ENCODE data around the gene ATP11B. TPM values are rescaled to one million over a fixed set of nuclear protein-coding genes. Genes with fewer than 3 reads are reported as not detected.
"Not testable (repeated sequence)": the region's sequence is repeated elsewhere in the genome, so short reads cannot be mapped to it uniquely, and the experiment has no call there.

Gene ATP11B
- total RNA-seq, 2 experiments from 2014 or later = 55.6 to 87.9 TPM

GRCh38 chr3:182818296-182818978, 25.1 kb downstream of the ATP11B start:
- Histone ChIP-seq H3K79me2 (ENCODE audit: insufficient read depth, low read depth, low read length) (peaks cover 57% of the 10 kb centered on the region), H3K4me2 (ENCODE audit: low read length) (no peak overlapping the region), H3K4me1 (ENCODE audit: insufficient read depth, low read length, poor library complexity, severe bottlenecking) (no peaks in the 10 kb centered on the region), H3K36me3 (ENCODE audit: insufficient read depth, low read length) (peaks cover 20% of the 10 kb centered on the region), H3K27ac (ENCODE audit: low read depth, low read length, poor library complexity, severe bottlenecking) (no peak overlapping the region), H3K9me2 (ENCODE audit: insufficient read depth, low read length) (no peaks in the 10 kb centered on the region), H2AFZ (ENCODE audit: low read length) (no peak overlapping the region), H4K20me1 (ENCODE audit: insufficient read depth, low read length) (no peaks in the 10 kb centered on the region; the same call in 1 of the 2 replicates), H3K4me3 (ENCODE audit: low read depth, low read length, poor library complexity, severe bottlenecking) (no peak overlapping the region), H3K9me3 (ENCODE audit: low read length) (no peaks in the 10 kb centered on the region)
- ChIA-PET CTCF (ENCODE audit: unreplicated experiment) (no interaction called here), POLR2A (interaction anchor here (0.6 to 1.5 kb wide), 8 partner anchors 9 to 767 kb away, joined by 3 to 6 read pairs (median 3); no protein-coding TSS in a partner anchor)
- intact Hi-C loops (cut with micrococcal nuclease; ENCODE audit: unreplicated experiment) = no loop called here
- no peak for DNase-seq (ENCODE audit: low spot score)
- no TSS peak for BruUV-seq (replicated peaks)
- TF ChIP-seq EZH2phosphoT487 (IDR thresholded peaks at IDR 0.05; ENCODE audit: borderline replicate concordance, low read depth, low read length) = no peak
- TF ChIP-seq, protein P1, sequence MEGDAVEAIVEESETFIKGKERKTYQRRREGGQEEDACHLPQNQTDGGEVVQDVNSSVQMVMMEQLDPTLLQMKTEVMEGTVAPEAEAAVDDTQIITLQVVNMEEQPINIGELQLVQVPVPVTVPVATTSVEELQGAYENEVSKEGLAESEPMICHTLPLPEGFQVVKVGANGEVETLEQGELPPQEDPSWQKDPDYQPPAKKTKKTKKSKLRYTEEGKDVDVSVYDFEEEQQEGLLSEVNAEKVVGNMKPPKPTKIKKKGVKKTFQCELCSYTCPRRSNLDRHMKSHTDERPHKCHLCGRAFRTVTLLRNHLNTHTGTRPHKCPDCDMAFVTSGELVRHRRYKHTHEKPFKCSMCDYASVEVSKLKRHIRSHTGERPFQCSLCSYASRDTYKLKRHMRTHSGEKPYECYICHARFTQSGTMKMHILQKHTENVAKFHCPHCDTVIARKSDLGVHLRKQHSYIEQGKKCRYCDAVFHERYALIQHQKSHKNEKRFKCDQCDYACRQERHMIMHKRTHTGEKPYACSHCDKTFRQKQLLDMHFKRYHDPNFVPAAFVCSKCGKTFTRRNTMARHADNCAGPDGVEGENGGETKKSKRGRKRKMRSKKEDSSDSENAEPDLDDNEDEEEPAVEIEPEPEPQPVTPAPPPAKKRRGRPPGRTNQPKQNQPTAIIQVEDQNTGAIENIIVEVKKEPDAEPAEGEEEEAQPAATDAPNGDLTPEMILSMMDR (conservative IDR thresholded peaks at IDR 0.05; ENCODE audit: low read length) = no peak

GRCh38 chr3:182821221-182821981, 28.1 kb downstream of the ATP11B start:
- CTCF ChIA-PET (ENCODE audit: unreplicated experiment) = no interaction called here
- Histone ChIP-seq H4K20me1 (ENCODE audit: insufficient read depth, low read length) (0 out of 2 replicates have a peak, but pooled peaks cover 4% of the 10 kb centered on the region), H3K4me3 (ENCODE audit: low read depth, low read length, poor library complexity, severe bottlenecking) (no peak overlapping the region), H3K79me2 (ENCODE audit: insufficient read depth, low read depth, low read length) (peaks cover 60% of the 10 kb centered on the region), H2AFZ (ENCODE audit: low read length) (no peak overlapping the region), H3K4me1 (ENCODE audit: insufficient read depth, low read length, poor library complexity, severe bottlenecking) (no peaks in the 10 kb centered on the region), H3K9me2 (ENCODE audit: insufficient read depth, low read length) (no peaks in the 10 kb centered on the region), H3K36me3 (ENCODE audit: insufficient read depth, low read length) (peaks cover 39% of the 10 kb centered on the region), H3K9me3 (ENCODE audit: low read length) (no peaks in the 10 kb centered on the region), H3K4me2 (ENCODE audit: low read length) (no peak overlapping the region), H3K27ac (ENCODE audit: low read depth, low read length, poor library complexity, severe bottlenecking) (no peak overlapping the region)
- intact Hi-C loops (cut with micrococcal nuclease; ENCODE audit: unreplicated experiment) = no loop called here
- no peak for TF ChIP-seq EZH2phosphoT487 (IDR thresholded peaks at IDR 0.05; ENCODE audit: borderline replicate concordance, low read depth, low read length)
- no TSS peak for BruUV-seq (replicated peaks)
- POLR2A ChIA-PET = interaction anchor here (0.6 to 0.7 kb wide), 2 partner anchors 14 to 760 kb away, joined by 3 read pairs; no protein-coding TSS in a partner anchor
- no peak for DNase-seq (ENCODE audit: low spot score)

- H3K27ac ChIP-seq (ENCODE audit: low read depth, low read length, poor library complexity, severe bottlenecking); H3K9me2 ChIP-seq (ENCODE audit: insufficient read depth, low read length); H3K9me3 ChIP-seq (ENCODE audit: low read length); DNase-seq (ENCODE audit: low spot score); CTCF ChIA-PET (ENCODE audit: unreplicated experiment); H4K20me1 ChIP-seq (ENCODE audit: insufficient read depth, low read length); H3K4me2 ChIP-seq (ENCODE audit: low read length); intact Hi-C loops (cut with micrococcal nuclease; ENCODE audit: unreplicated experiment); H3K4me1 ChIP-seq (ENCODE audit: insufficient read depth, low read length, poor library complexity, severe bottlenecking); H3K4me3 ChIP-seq (ENCODE audit: low read depth, low read length, poor library complexity, severe bottlenecking); H2AFZ ChIP-seq (ENCODE audit: low read length); BruUV-seq (replicated peaks): not testable (repeated sequence)
- Histone ChIP-seq H3K36me3 (ENCODE audit: insufficient read depth, low read length) (peaks cover 39% of the 10 kb centered on the region), H3K79me2 (ENCODE audit: insufficient read depth, low read depth, low read length) (peaks cover 57% of the 10 kb centered on the region)
- POLR2A ChIA-PET = interaction anchor here (0.6 kb wide), 1 partner anchor 1315 kb away, joined by 3 read pairs; no protein-coding TSS in a partner anchor
Observed at GRCh38 chr3:182822260-182822659, 29.0 kb downstream of the ATP11B start.

Data from OCI-LY7 (cell line).